GM19351 (cell line): ENCODE measurements around the gene TSPAN14.

Experiments
- ATAC-seq: cut with Tn5 transposase; IDR thresholded peaks from one replicate; pipeline ENCODE4 v1.9.1; 2021; ENCODE audit warnings: mild to moderate bottlenecking, moderate library complexity; ENCODE audit not compliant: unreplicated experiment

Gene TSPAN14

GRCh38 chr10:80580638-80581468 is 126.7 kb downstream of the TSPAN14 start:
- ATAC-seq, result no peak

- no peak for ATAC-seq
These were observed 127.3 kb downstream of the TSPAN14 start for GRCh38 chr10:80581469-80581835.

- no peak for ATAC-seq
These were observed 128.3 kb downstream of the TSPAN14 start for GRCh38 chr10:80582286-80582960.
